H9 (cell line): ENCODE data around the gene CARD11. TPM values are rescaled to one million over a fixed set of nuclear protein-coding genes. Genes with fewer than 3 reads are reported as not detected.

Experiments
- DNase-seq: peaks from one replicate; pipeline ENCODE4 v3.0.0-alpha.2; 2017
- H2AFZ ChIP-seq: one replicate; pipeline ENCODE4 v1.6.1; 2013; ENCODE audit warnings: mild to moderate bottlenecking, low read length, control low read depth, moderate library complexity
- H2AK5ac ChIP-seq: 2 replicates; pipeline ENCODE4 v1.6.1; 2013; ENCODE audit warnings: low read length, control low read depth, mixed read lengths; ENCODE audit not compliant: insufficient read length
- H2BK120ac ChIP-seq: one replicate; pipeline ENCODE4 v1.6.1; 2013; ENCODE audit warnings: low read depth, mild to moderate bottlenecking, low read length, control low read depth, inconsistent platforms; ENCODE audit not compliant: poor library complexity, severe bottlenecking
- H2BK12ac ChIP-seq: 2 replicates; pipeline ENCODE4 v1.6.1; 2013; ENCODE audit warnings: low read length, control low read depth, mixed read lengths, low read depth; ENCODE audit not compliant: insufficient read length
- H2BK15ac ChIP-seq: 2 replicates; pipeline ENCODE4 v1.6.1; 2013; ENCODE audit warnings: low read depth, low read length, control low read depth
- H2BK20ac ChIP-seq: one replicate; pipeline ENCODE4 v1.6.1; 2013; ENCODE audit warnings: low read depth, mild to moderate bottlenecking, low read length, control low read depth, inconsistent platforms; ENCODE audit not compliant: poor library complexity, severe bottlenecking
- H2BK5ac ChIP-seq: 2 replicates; pipeline ENCODE4 v1.6.1; 2013; ENCODE audit warnings: low read length, control low read depth, mixed read lengths; ENCODE audit not compliant: insufficient read length
- H3K14ac ChIP-seq: 2 replicates; pipeline ENCODE4 v1.6.1; 2013; ENCODE audit warnings: low read length, control low read depth; ENCODE audit not compliant: insufficient read depth
- H3K18ac ChIP-seq: 2 replicates; pipeline ENCODE4 v1.6.1; 2013; ENCODE audit warnings: low read depth, mild to moderate bottlenecking, mixed read lengths, low read length, control low read depth; ENCODE audit not compliant: insufficient read length
- H3K23ac ChIP-seq: 2 replicates; pipeline ENCODE4 v1.6.1; 2013; ENCODE audit warnings: low read length, control low read depth, mixed read lengths, low read depth; ENCODE audit not compliant: insufficient read length
- H3K23me2 ChIP-seq: 2 replicates; pipeline ENCODE4 v1.6.1; 2013; ENCODE audit warnings: low read depth, mild to moderate bottlenecking, mixed read lengths, low read length, control low read depth; ENCODE audit not compliant: insufficient read length, poor library complexity, severe bottlenecking
- H3K27ac ChIP-seq: 2 replicates; pipeline ENCODE4 v1.5.1; 2013; ENCODE audit warnings: low read length, control low read depth, mixed read lengths, low read depth; ENCODE audit not compliant: insufficient read length
- H3K27me3 ChIP-seq: 2 replicates; pipeline ENCODE4 v1.6.1; 2013; ENCODE audit warnings: low read length, control low read depth, inconsistent platforms; ENCODE audit not compliant: insufficient read depth
- H3K4ac ChIP-seq: 2 replicates; pipeline ENCODE4 v1.6.1; 2013; ENCODE audit warnings: low read depth, mild to moderate bottlenecking, control low read depth, inconsistent platforms, low read length, moderate library complexity
- H3K4me1 ChIP-seq: 2 replicates; pipeline ENCODE4 v1.6.1; 2013; ENCODE audit warnings: low read length, control low read depth, inconsistent platforms; ENCODE audit not compliant: insufficient read depth
- H3K4me2 ChIP-seq: 2 replicates; pipeline ENCODE4 v1.6.1; 2013; ENCODE audit warnings: low read length, control low read depth, mixed read lengths; ENCODE audit not compliant: insufficient read length, insufficient read depth
- H3K56ac ChIP-seq: 2 replicates; pipeline ENCODE4 v1.6.1; 2013; ENCODE audit warnings: low read depth, mild to moderate bottlenecking, mixed read lengths, low read length, control low read depth; ENCODE audit not compliant: insufficient read length
- H3K79me1 ChIP-seq: 2 replicates; pipeline ENCODE4 v1.6.1; 2013; ENCODE audit warnings: low read depth, mild to moderate bottlenecking, moderate library complexity, low read length, control low read depth, inconsistent platforms; ENCODE audit not compliant: insufficient read depth, poor library complexity, severe bottlenecking
- H3K79me2 ChIP-seq: 2 replicates; pipeline ENCODE4 v1.6.1; 2013; ENCODE audit warnings: low read length, control low read depth, inconsistent platforms; ENCODE audit not compliant: insufficient read depth
- H3K9ac ChIP-seq: 2 replicates; pipeline ENCODE4 v1.6.1; 2013; ENCODE audit warnings: low read length, control low read depth, mixed read lengths; ENCODE audit not compliant: insufficient read length; ENCODE audit errors: extremely low read depth
- H3K9me3 ChIP-seq: one replicate; pipeline ENCODE4 v1.6.1; 2013; ENCODE audit warnings: low read depth, low read length, inconsistent platforms; ENCODE audit not compliant: control insufficient read depth
- H3T11ph ChIP-seq: one replicate; pipeline ENCODE4 v1.6.1; 2013; ENCODE audit warnings: mild to moderate bottlenecking, low read length, control low read depth, inconsistent platforms
- H4K20me1 ChIP-seq: one replicate; pipeline ENCODE4 v1.6.1; 2013; ENCODE audit not compliant: control insufficient read depth, insufficient read length, insufficient read depth
- H4K5ac ChIP-seq: 2 replicates; pipeline ENCODE4 v1.6.1; 2013; ENCODE audit warnings: low read depth, mild to moderate bottlenecking, mixed read lengths, low read length, control low read depth; ENCODE audit not compliant: insufficient read length
- H4K8ac ChIP-seq: replicated peaks from 2 replicates; pipeline ENCODE4 v1.6.1; 2013; ENCODE audit warnings: low read length, control low read depth, mixed read lengths, low read depth; ENCODE audit not compliant: insufficient read length
- H4K91ac ChIP-seq: 2 replicates; pipeline ENCODE4 v1.6.1; 2013; ENCODE audit warnings: low read depth, mild to moderate bottlenecking, moderate library complexity, mixed read lengths, low read length, control low read depth; ENCODE audit not compliant: insufficient read length
- H3K27ac Mint-ChIP-seq, 3 experiments: 2 replicates in 2 of 3; 3 replicates in 1 of 3; pipeline ENCODE4 v1.8.0; 2020 to 2021; ENCODE audit warnings: mixed read lengths in 3 of 3, mild to moderate bottlenecking in 1 of 3, moderate library complexity in 1 of 3
- H3K27me3 Mint-ChIP-seq: 2 replicates; pipeline ENCODE4 v1.8.0; 2021; ENCODE audit warnings: low read depth, mild to moderate bottlenecking, moderate library complexity, mixed read lengths
- H3K36me3 Mint-ChIP-seq, 3 experiments: 2 replicates in 2 of 3; 3 replicates in 1 of 3; pipeline ENCODE4 v1.8.0; 2020 to 2021; ENCODE audit warnings: low read depth in 3 of 3, mixed read lengths in 3 of 3; ENCODE audit not compliant: insufficient read depth in 1 of 3
- H3K4me1 Mint-ChIP-seq, 2 experiments: 2 replicates each; pipeline ENCODE4 v1.8.0; 2020; ENCODE audit warnings: mixed read lengths in 2 of 2
- H3K4me3 Mint-ChIP-seq, 2 experiments: 2 replicates in 1 of 2; 3 replicates in 1 of 2; pipeline ENCODE4 v1.8.0; 2020 to 2021; ENCODE audit warnings: mild to moderate bottlenecking in 2 of 2, mixed read lengths in 2 of 2, moderate library complexity in 1 of 2
- H3K9me3 Mint-ChIP-seq, 2 experiments: 2 replicates in 1 of 2; 3 replicates in 1 of 2; pipeline ENCODE4 v1.8.0; 2020; ENCODE audit warnings: mild to moderate bottlenecking in 2 of 2, mixed read lengths in 2 of 2, moderate library complexity in 1 of 2
- WGBS: extraction: QIAGEN DNeasy Blood & Tissue Kit; methylation state at CpG from one replicate; pipeline ENCODE4 v1.1.7; 2013; ENCODE audit warnings: missing lambda C conversion rate, low lambda C conversion rate, mixed read lengths; ENCODE audit not compliant: insufficient read length; ENCODE audit errors: extremely low coverage; 5-methylcytosine and 5-hydroxymethylcytosine counted together
- total RNA-seq: library from RNA; stranded (reverse); gene quantifications from 2 replicates; pipeline ENCODE4 v1.2.1, GENCODE V29; 2021
- TF ChIP-seq, protein P1 (sequence below): fragments of 200-600 bp; sonication (generic); conservative IDR thresholded peaks from 3 replicates; pipeline ENCODE4 v1.8.0; 2021; ENCODE audit warnings: antibody characterized with exemption, mild to moderate bottlenecking

The CARD11 gene
- total RNA-seq, 1 experiment from 2014 or later, result 20.0 TPM

DNA sequence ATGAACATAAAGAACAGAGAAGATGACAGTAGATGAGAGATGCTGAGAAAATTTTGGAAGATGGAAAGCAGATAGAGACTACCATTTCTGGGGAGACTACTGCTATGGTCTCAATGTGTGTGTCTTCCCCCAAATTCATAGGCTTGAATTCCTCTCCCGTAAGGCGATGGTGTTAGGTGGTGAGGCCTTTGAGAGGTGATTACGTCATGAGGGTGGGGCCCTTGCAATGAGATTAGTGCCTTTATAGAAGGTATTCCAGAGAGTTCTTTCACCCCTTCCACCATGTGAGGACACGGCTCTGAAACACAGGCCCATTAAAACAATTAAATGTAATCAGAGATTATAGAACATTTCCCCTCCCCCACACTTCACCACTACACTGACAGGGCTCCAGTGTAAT is 23.9 kb downstream of the CARD11 start:
- H3K4ac ChIP-seq, result no peak overlapping the region
- no peak overlapping the region for H3K23ac ChIP-seq
- no peak overlapping the region for H3K27ac ChIP-seq
- no peak overlapping the region for H3K4me3 Mint-ChIP-seq
- no CpG with 5 or more reads among the region's 4 CpGs for WGBS
- H3K27me3 ChIP-seq, result no peaks in the 10 kb centered on the region
- H2BK20ac ChIP-seq, result no peak overlapping the region
- no peak overlapping the region for H3K9ac ChIP-seq
- no peak overlapping the region for H3K4me2 ChIP-seq
- H3K56ac ChIP-seq, result no peak overlapping the region
- H3K27ac Mint-ChIP-seq, result no peak overlapping the region
- no peaks in the 10 kb centered on the region for H3K4me1 Mint-ChIP-seq
- no peak overlapping the region for H3T11ph ChIP-seq
- no peak overlapping the region for H2AFZ ChIP-seq
- no peak overlapping the region for H4K91ac ChIP-seq
- H3K9me3 Mint-ChIP-seq, result peaks cover 15 to 16% of the 10 kb centered on the region in 2 experiments
- no peaks in the 10 kb centered on the region for H3K79me2 ChIP-seq
- no peak for DNase-seq
- H2AK5ac ChIP-seq, result no peak overlapping the region
- no peaks in the 10 kb centered on the region for H3K4me1 ChIP-seq
- H4K8ac ChIP-seq, result no peak overlapping the region
- H4K5ac ChIP-seq, result no peak overlapping the region
- no peak overlapping the region for H2BK120ac ChIP-seq
- H3K14ac ChIP-seq, result no peak overlapping the region
- H3K23me2 ChIP-seq, result no peaks in the 10 kb centered on the region
- no peaks in the 10 kb centered on the region for H4K20me1 ChIP-seq
- TF ChIP-seq, protein P1, sequence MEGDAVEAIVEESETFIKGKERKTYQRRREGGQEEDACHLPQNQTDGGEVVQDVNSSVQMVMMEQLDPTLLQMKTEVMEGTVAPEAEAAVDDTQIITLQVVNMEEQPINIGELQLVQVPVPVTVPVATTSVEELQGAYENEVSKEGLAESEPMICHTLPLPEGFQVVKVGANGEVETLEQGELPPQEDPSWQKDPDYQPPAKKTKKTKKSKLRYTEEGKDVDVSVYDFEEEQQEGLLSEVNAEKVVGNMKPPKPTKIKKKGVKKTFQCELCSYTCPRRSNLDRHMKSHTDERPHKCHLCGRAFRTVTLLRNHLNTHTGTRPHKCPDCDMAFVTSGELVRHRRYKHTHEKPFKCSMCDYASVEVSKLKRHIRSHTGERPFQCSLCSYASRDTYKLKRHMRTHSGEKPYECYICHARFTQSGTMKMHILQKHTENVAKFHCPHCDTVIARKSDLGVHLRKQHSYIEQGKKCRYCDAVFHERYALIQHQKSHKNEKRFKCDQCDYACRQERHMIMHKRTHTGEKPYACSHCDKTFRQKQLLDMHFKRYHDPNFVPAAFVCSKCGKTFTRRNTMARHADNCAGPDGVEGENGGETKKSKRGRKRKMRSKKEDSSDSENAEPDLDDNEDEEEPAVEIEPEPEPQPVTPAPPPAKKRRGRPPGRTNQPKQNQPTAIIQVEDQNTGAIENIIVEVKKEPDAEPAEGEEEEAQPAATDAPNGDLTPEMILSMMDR, result no peak
- no peaks in the 10 kb centered on the region for H3K79me1 ChIP-seq
- no peak overlapping the region for H2BK5ac ChIP-seq
- no peaks in the 10 kb centered on the region for H3K9me3 ChIP-seq
- no peak overlapping the region for H3K18ac ChIP-seq
- no peak overlapping the region for H2BK12ac ChIP-seq
- H2BK15ac ChIP-seq, result no peak overlapping the region
- no peaks in the 10 kb centered on the region for H3K27me3 Mint-ChIP-seq
- H3K36me3 Mint-ChIP-seq, result peaks cover 18 to 27% (median 23%) of the 10 kb centered on the region in 3 experiments; a peak in 6 of 7 replicates
